Loucy (cell line): ENCODE results near the gene GNG13.

ENCODE experiments used
- H2AFZ ChIP-seq: fragments of 200-600 bp; sonication (generic); 2 replicates; pipeline ENCODE4 v1.6.0; 2016; ENCODE audit warnings: antibody characterized with exemption, mild to moderate bottlenecking, low read length, moderate library complexity
- H3F3A ChIP-seq: fragments of 200-600 bp; 2 replicates; pipeline ENCODE4 v1.6.0; 2016; ENCODE audit warnings: antibody characterized with exemption, low read depth, mild to moderate bottlenecking
- H3K27me3 ChIP-seq: fragments of 200-600 bp; sonication (generic); 2 replicates; pipeline ENCODE4 v1.6.1; 2014; ENCODE audit warnings: low read length, mild to moderate bottlenecking; ENCODE audit not compliant: insufficient read depth, poor library complexity, severe bottlenecking
- H3K36me3 ChIP-seq: fragments of 200-600 bp; sonication (generic); 2 replicates; pipeline ENCODE4 v1.6.1; 2016; ENCODE audit warnings: low read length; ENCODE audit not compliant: insufficient read depth
- H3K4me1 ChIP-seq: fragments of 200-600 bp; sonication (generic); 2 replicates; pipeline ENCODE4 v1.5.1; 2014; ENCODE audit warnings: low read length, mild to moderate bottlenecking; ENCODE audit not compliant: insufficient read depth, poor library complexity, severe bottlenecking
- H3K4me2 ChIP-seq: fragments of 200-600 bp; sonication (generic); 2 replicates; pipeline ENCODE4 v1.6.0; 2014; ENCODE audit warnings: antibody characterized with exemption, low read length, low read depth, mild to moderate bottlenecking; ENCODE audit not compliant: poor library complexity, severe bottlenecking
- H3K4me3 ChIP-seq: fragments of 200-600 bp; sonication (generic); 2 replicates; pipeline ENCODE4 v1.5.1; 2014; ENCODE audit warnings: low read length, mild to moderate bottlenecking, mixed read lengths; ENCODE audit not compliant: poor library complexity, severe bottlenecking
- H3K79me2 ChIP-seq: fragments of 200-600 bp; sonication (generic); 2 replicates; pipeline ENCODE4 v1.6.1; 2014; ENCODE audit warnings: low read length; ENCODE audit not compliant: insufficient read depth
- H3K9ac ChIP-seq: fragments of 200-600 bp; sonication (generic); 2 replicates; pipeline ENCODE4 v1.6.0; 2014; ENCODE audit warnings: mild to moderate bottlenecking, low read depth, low read length, moderate library complexity; ENCODE audit not compliant: poor library complexity, severe bottlenecking
- H3K9me2 ChIP-seq: fragments of 200-600 bp; sonication (generic); replicated peaks from 2 replicates; pipeline ENCODE4 v1.6.1; 2016; ENCODE audit warnings: low read depth, low read length, mixed read lengths
- H3K9me3 ChIP-seq: fragments of 200-600 bp; sonication (generic); 2 replicates; pipeline ENCODE4 v1.6.1; 2014; ENCODE audit warnings: mild to moderate bottlenecking, antibody characterized with exemption, low read length, low read depth; ENCODE audit not compliant: insufficient read depth
- H4K20me1 ChIP-seq: fragments of 200-600 bp; sonication (generic); 2 replicates; pipeline ENCODE4 v1.6.0; 2014; ENCODE audit warnings: antibody characterized with exemption, low read length, mild to moderate bottlenecking; ENCODE audit not compliant: insufficient read depth, poor library complexity, severe bottlenecking
- EZH2phosphoT487 ChIP-seq: fragments of 200-600 bp; IDR thresholded peaks from 2 replicates; pipeline ENCODE4 v1.6.1; 2018; ENCODE audit warnings: antibody characterized with exemption, mild to moderate bottlenecking, moderate library complexity, borderline replicate concordance
- TF ChIP-seq, protein P1 (sequence below): fragments of 200-600 bp; sonication (generic); conservative IDR thresholded peaks from 2 replicates; pipeline ENCODE4 v1.5.1; 2014; ENCODE audit warnings: mild to moderate bottlenecking, antibody characterized with exemption, low read length

The GNG13 gene

DNA sequence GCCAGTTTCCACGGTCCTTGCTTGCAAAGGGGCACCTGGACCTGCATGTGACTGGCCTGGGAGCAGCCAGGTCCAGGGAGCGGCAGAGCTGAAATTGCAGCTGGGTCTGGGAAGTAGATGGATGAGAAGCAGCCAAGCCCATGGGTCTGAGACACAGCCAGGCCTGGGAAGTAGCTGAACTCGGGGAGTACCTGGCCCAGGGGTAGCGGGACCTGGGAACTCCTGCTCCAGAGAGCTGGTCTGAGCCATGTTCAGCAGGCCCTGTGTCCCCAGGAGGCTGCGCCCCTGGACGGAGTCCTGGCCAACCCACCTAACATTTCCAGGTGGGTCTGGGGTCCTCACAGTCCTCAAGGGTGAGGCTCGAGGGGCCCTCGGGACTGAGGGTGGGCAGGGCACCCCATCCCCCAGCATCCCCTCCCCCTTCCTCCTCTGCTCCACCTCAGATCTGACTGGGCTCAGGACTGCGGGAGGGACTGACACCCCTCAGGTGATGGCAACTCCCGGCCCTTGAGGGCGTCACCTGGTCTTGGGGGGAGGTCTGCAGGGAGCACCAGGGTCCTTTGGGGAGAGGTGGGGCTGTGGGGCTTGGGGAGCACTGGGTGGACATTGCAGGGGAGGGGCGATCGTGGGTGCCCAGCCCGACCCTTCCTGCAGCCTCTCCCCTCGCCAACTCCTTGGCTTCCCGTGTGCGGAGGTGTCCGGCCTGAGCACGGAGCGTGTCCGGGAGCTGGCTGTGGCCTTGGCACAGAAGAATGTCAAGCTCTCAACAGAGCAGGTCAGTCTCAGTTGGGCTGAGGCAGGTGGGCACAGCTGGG is 37.0 kb downstream of the GNG13 start:
- H3K9ac ChIP-seq: no peak overlapping the region
- no peaks in the 10 kb centered on the region for H3F3A ChIP-seq
- no peak for TF ChIP-seq EZH2phosphoT487
- TF ChIP-seq, protein P1, sequence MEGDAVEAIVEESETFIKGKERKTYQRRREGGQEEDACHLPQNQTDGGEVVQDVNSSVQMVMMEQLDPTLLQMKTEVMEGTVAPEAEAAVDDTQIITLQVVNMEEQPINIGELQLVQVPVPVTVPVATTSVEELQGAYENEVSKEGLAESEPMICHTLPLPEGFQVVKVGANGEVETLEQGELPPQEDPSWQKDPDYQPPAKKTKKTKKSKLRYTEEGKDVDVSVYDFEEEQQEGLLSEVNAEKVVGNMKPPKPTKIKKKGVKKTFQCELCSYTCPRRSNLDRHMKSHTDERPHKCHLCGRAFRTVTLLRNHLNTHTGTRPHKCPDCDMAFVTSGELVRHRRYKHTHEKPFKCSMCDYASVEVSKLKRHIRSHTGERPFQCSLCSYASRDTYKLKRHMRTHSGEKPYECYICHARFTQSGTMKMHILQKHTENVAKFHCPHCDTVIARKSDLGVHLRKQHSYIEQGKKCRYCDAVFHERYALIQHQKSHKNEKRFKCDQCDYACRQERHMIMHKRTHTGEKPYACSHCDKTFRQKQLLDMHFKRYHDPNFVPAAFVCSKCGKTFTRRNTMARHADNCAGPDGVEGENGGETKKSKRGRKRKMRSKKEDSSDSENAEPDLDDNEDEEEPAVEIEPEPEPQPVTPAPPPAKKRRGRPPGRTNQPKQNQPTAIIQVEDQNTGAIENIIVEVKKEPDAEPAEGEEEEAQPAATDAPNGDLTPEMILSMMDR: no peak
- no peak overlapping the region for H3K4me3 ChIP-seq
- H3K36me3 ChIP-seq: no peaks in the 10 kb centered on the region
- H3K4me1 ChIP-seq: no peaks in the 10 kb centered on the region
- no peak overlapping the region for H2AFZ ChIP-seq
- H3K9me2 ChIP-seq: no peaks in the 10 kb centered on the region
- H3K79me2 ChIP-seq: no peaks in the 10 kb centered on the region
- no peaks in the 10 kb centered on the region for H4K20me1 ChIP-seq
- H3K27me3 ChIP-seq: no peaks in the 10 kb centered on the region
- no peak overlapping the region for H3K4me2 ChIP-seq
- H3K9me3 ChIP-seq: no peaks in the 10 kb centered on the region

DNA sequence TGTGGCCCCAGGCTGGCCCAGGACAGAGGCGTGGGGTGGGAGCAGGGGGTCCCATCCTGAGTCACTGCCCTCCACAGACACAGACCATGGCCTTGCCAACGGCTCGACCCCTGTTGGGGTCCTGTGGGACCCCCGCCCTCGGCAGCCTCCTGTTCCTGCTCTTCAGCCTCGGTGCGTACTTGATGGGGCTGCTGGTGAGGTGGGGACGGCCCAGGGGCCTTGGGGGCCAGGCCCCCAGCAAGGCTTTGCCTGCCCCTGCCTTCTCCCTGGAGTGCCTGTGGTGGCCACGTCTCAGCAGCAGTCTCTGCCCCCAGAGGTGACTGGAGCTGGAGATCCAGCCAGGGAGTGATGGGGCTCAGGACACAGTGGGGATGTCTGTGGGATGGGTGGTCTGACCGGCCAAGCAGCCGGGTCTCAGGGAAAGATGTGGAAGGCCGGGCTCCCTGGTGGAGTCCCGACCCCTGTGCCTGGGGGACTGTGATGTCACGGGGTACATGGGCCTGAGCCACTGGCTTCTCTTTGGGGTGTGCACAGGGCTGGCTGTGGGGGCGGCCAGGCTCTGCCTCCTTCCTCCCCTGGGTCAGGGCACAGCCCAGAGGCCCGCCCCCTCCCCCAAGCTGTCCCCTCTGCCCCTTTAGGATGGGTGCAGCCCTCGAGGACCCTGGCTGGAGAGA is 37.8 kb downstream of the GNG13 start:
- Histone ChIP-seq H2AFZ (no peak overlapping the region), H3K27me3 (no peaks in the 10 kb centered on the region), H3K4me2 (no peak overlapping the region), H4K20me1 (no peaks in the 10 kb centered on the region), H3K4me1 (no peaks in the 10 kb centered on the region), H3F3A (no peaks in the 10 kb centered on the region), H3K4me3 (no peak overlapping the region), H3K9me3 (no peaks in the 10 kb centered on the region), H3K36me3 (no peaks in the 10 kb centered on the region), H3K79me2 (no peaks in the 10 kb centered on the region), H3K9me2 (no peaks in the 10 kb centered on the region), H3K9ac (no peak overlapping the region)
- TF ChIP-seq, protein P1: no peak
- TF ChIP-seq EZH2phosphoT487: no peak

DNA sequence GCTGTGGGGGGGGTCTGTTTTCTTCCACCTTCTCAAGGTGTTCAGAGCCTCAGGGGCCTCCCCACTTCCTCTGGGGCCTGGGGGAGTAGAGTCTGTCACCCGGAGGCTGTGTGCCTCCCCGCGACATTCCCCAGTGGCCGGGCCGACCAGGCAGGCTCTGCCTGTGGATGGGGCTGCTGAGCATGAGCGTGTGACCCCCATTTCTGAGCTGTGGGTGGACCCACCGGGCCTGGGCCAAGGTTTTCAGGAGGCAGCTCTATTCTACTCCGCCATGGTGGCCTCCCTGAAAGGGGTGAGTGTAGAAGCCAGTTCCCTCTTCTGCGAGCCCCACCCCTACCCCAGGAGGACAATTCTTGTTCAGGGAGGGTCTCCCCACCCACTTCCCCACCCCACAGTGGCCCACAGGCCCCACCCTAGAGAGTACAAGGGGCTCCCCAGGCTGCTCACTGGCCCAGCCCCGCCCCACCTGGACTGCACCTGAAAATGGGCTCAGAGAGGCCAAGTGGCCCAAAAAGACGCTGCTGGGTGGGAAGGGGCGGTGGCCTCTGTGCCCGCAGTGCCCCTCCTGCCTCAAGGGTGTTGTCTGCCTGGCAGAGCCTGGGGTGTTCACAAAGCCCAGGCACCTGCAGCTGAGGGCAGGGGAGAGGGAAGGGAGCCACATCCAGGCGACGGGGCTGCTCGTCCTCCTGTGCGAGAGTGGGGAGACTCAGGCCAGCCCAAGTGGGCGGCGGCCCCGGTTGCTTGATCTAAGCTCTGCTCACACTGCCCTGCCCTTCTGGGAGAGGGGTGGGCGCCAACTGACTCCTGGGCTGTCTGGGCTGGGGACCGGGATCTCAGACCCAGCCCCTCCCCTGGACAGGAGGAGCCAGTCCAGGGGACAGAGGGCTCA is 38.7 kb downstream of the GNG13 start:
- Histone ChIP-seq H3K79me2 (no peaks in the 10 kb centered on the region), H3K36me3 (no peaks in the 10 kb centered on the region), H3K27me3 (no peaks in the 10 kb centered on the region), H3K9me3 (no peaks in the 10 kb centered on the region), H3K4me2 (no peak overlapping the region), H3K9me2 (no peaks in the 10 kb centered on the region), H4K20me1 (no peaks in the 10 kb centered on the region), H3K4me3 (no peak overlapping the region), H3K9ac (no peak overlapping the region), H3K4me1 (no peaks in the 10 kb centered on the region), H2AFZ (no peak overlapping the region), H3F3A (no peaks in the 10 kb centered on the region)
- TF ChIP-seq, protein P1: no peak
- no peak for TF ChIP-seq EZH2phosphoT487
